IMR-90 (cell line): ENCODE measurements around the gene FANK1. TPM values are rescaled to one million over a fixed set of nuclear protein-coding genes. Genes with fewer than 3 reads are reported as not detected.

Experiments
- ATAC-seq: fragments of 200-7000 bp; cut with Tn5 transposase; 2 replicates; pipeline ENCODE4 v1.9.1; 2020; ENCODE audit warnings: low read depth, mild to moderate bottlenecking, moderate library complexity
- BruUV-seq: library from RNA; stranded (reverse); fragments of 400-500 nt; replicated peaks from 2 replicates; lab custom pipeline; 2021; lab: Mats Ljungman, UMichigan
- CTCF ChIA-PET: fragments of 300-600 bp; formaldehyde crosslinking; extraction: SDS; loops from one replicate; lab custom pipeline; 2021; ENCODE audit warnings: antibody characterized with exemption; lab: Yijun Ruan, JAX
- POLR2A ChIA-PET: fragments of 300-600 bp; sonication (Branson Sonifier 250); formaldehyde crosslinking; loops from one replicate; lab custom pipeline; 2022; ENCODE audit warnings: antibody characterized with exemption; ENCODE audit not compliant: unreplicated experiment; lab: Charles Lee
- DNase-seq: peaks from one replicate; pipeline ENCODE4 v3.0.0; 2013
- H2AFZ ChIP-seq: replicated peaks from 2 replicates; pipeline ENCODE3; 2013; ENCODE audit warnings: low read length, mild to moderate bottlenecking; ENCODE audit not compliant: poor library complexity
- H2AK5ac ChIP-seq: 2 replicates; pipeline ENCODE4 v1.6.1; 2013; ENCODE audit warnings: low read depth, low read length, inconsistent platforms
- H2AK9ac ChIP-seq: replicated peaks from 2 replicates; pipeline ENCODE3; 2013; ENCODE audit warnings: mild to moderate bottlenecking, low read depth, low read length, moderate library complexity; ENCODE audit not compliant: poor library complexity
- H2BK120ac ChIP-seq: 2 replicates; pipeline ENCODE4 v1.6.1; 2013; ENCODE audit warnings: low read depth, low read length, inconsistent platforms
- H2BK15ac ChIP-seq: 3 replicates; pipeline ENCODE4 v1.6.1; 2013; ENCODE audit warnings: low read depth, low read length, inconsistent platforms
- H2BK20ac ChIP-seq: 2 replicates; pipeline ENCODE4 v1.6.1; 2013; ENCODE audit warnings: low read depth, mild to moderate bottlenecking, inconsistent platforms, low read length, moderate library complexity
- H2BK5ac ChIP-seq: 2 replicates; pipeline ENCODE4 v1.6.1; 2013; ENCODE audit warnings: mild to moderate bottlenecking, low read depth, low read length, inconsistent platforms; ENCODE audit not compliant: poor library complexity, severe bottlenecking
- H3K14ac ChIP-seq: replicated peaks from 2 replicates; pipeline ENCODE4 v1.6.1; 2013; ENCODE audit warnings: low read depth, low read length, inconsistent platforms
- H3K18ac ChIP-seq: 2 replicates; pipeline ENCODE4 v1.6.1; 2013; ENCODE audit warnings: low read depth, low read length, control low read depth
- H3K23ac ChIP-seq: 2 replicates; pipeline ENCODE4 v1.6.1; 2013; ENCODE audit warnings: low read depth, low read length, inconsistent platforms
- H3K27ac ChIP-seq: 2 replicates; pipeline ENCODE4 v1.5.1; 2013; ENCODE audit warnings: mild to moderate bottlenecking, control low read depth, low read length; ENCODE audit not compliant: insufficient read depth
- H3K27me3 ChIP-seq: 2 replicates; pipeline ENCODE4 v1.6.1; 2013; ENCODE audit warnings: low read length; ENCODE audit not compliant: control insufficient read depth, insufficient read depth
- H3K36me3 ChIP-seq: 2 replicates; pipeline ENCODE4 v1.6.1; 2013; ENCODE audit warnings: low read length, mixed read lengths; ENCODE audit not compliant: control insufficient read depth, insufficient read depth
- H3K4ac ChIP-seq: 2 replicates; pipeline ENCODE4 v1.6.1; 2013; ENCODE audit warnings: low read depth, low read length, inconsistent platforms
- H3K4me1 ChIP-seq: 2 replicates; pipeline ENCODE4 v1.6.1; 2013; ENCODE audit warnings: low read length, mixed read lengths; ENCODE audit not compliant: control insufficient read depth, insufficient read depth
- H3K4me2 ChIP-seq: 2 replicates; pipeline ENCODE4 v1.6.1; 2013; ENCODE audit warnings: low read depth, mild to moderate bottlenecking, control low read depth, low read length, moderate library complexity
- H3K4me3 ChIP-seq: 2 replicates; pipeline ENCODE4 v1.5.1; 2013; ENCODE audit warnings: low read depth, mild to moderate bottlenecking, control low read depth, low read length, moderate library complexity; ENCODE audit not compliant: insufficient read depth
- H3K56ac ChIP-seq: 2 replicates; pipeline ENCODE4 v1.6.1; 2013; ENCODE audit warnings: low read length, inconsistent platforms; ENCODE audit not compliant: insufficient read depth; ENCODE audit errors: extremely low read depth
- H3K79me1 ChIP-seq, 2 experiments: 2 replicates each; pipeline ENCODE4 v1.6.1; 2013; ENCODE audit warnings: low read length in 2 of 2, inconsistent platforms in 1 of 2, low read depth in 1 of 2
- H3K9ac ChIP-seq: 2 replicates; pipeline ENCODE4 v1.6.1; 2013; ENCODE audit warnings: low read depth, low read length, control low read depth
- H3K9me1 ChIP-seq: 2 replicates; pipeline ENCODE4 v1.6.1; 2013; ENCODE audit warnings: low read length, inconsistent platforms; ENCODE audit not compliant: insufficient read depth
- H3K9me3 ChIP-seq: 2 replicates; pipeline ENCODE4 v1.6.1; 2013; ENCODE audit warnings: low read length; ENCODE audit not compliant: control insufficient read depth, insufficient read depth
- H4K20me1 ChIP-seq: 2 replicates; pipeline ENCODE4 v1.6.1; 2013; ENCODE audit warnings: low read length, inconsistent platforms; ENCODE audit not compliant: insufficient read depth
- H4K5ac ChIP-seq: 2 replicates; pipeline ENCODE4 v1.6.1; 2013; ENCODE audit warnings: mild to moderate bottlenecking, low read depth, low read length, control low read depth
- H4K8ac ChIP-seq, 2 experiments: 2 replicates each; pipeline ENCODE4 v1.6.1; 2013; ENCODE audit warnings: low read depth in 2 of 2, low read length in 2 of 2, control low read depth in 1 of 2, inconsistent platforms in 1 of 2
- H4K91ac ChIP-seq: 2 replicates; pipeline ENCODE4 v1.6.1; 2013; ENCODE audit warnings: low read depth, low read length, inconsistent platforms; ENCODE audit not compliant: insufficient read depth
- BHLHE40 ChIP-seq: fragments of 150-350 bp; IDR thresholded peaks from 2 replicates; pipeline ENCODE4 v1.6.1; 2016; ENCODE audit warnings: mild to moderate bottlenecking, low read depth, low read length
- MXI1 ChIP-seq: IDR thresholded peaks from 2 replicates; pipeline ENCODE4 v1.6.1; 2012; ENCODE audit warnings: low read depth, mild to moderate bottlenecking, low read length, moderate library complexity, borderline replicate concordance
- RAD21 ChIP-seq: IDR thresholded peaks from 2 replicates; pipeline ENCODE4 v1.6.1; 2012; ENCODE audit warnings: low read length, improper control_type of control experiment
- RCOR1 ChIP-seq: IDR thresholded peaks from 2 replicates; pipeline ENCODE4 v1.6.1; 2012; ENCODE audit warnings: mild to moderate bottlenecking, low read length, improper control_type of control experiment; ENCODE audit not compliant: insufficient replicate concordance
- WGBS, 2 experiments: methylation state at CpG; one replicate each; pipeline versions ENCODE4 v1.1.5 to v1.1.7; 2013; ENCODE audit warnings: missing lambda C conversion rate in 2 of 2; ENCODE audit not compliant: insufficient read length in 1 of 2; ENCODE audit errors: extremely low coverage in 2 of 2; 5-methylcytosine and 5-hydroxymethylcytosine counted together
- dilution Hi-C: fragments of 300-500 bp; cut with HindIII; formaldehyde crosslinking; loops from one replicate; pipeline ENCODE4 v1.14.3; 2018; ENCODE audit warnings: low sequenced_read_pairs; ENCODE audit not compliant: unreplicated experiment
- in situ Hi-C: fragments of 300-500 bp; cut with MboI; formaldehyde crosslinking; loops from 3 replicates; pipeline ENCODE4 v1.14.3; 2019; ENCODE audit warnings: low sequenced_read_pairs, inconsistent platforms, mixed read lengths
- intact Hi-C: fragments of 100-400 bp; cut with micrococcal nuclease; formaldehyde crosslinking; loops from 2 replicates; pipeline ENCODE4 v1.10.0; 2022
- polyA plus RNA-seq, 3 experiments: library from polyadenylated mRNA; depleted of rRNA; stranded (reverse); fragments of >200 nt; gene quantifications; 2 replicates each; pipeline ENCODE4 v1.2.3, GENCODE V29; 2012; ENCODE audit warnings: low replicate concordance in 1 of 3
- total RNA-seq: library from RNA; depleted of rRNA; stranded (reverse); fragments of >200 nt; gene quantifications from 2 replicates; pipeline ENCODE4 v1.2.3, GENCODE V29; 2012

Gene FANK1
- total and polyA plus RNA-seq, 2 of the 4 experiments (the other 2 are of a cell fraction) = 0.90 to 2.2 TPM

DNA sequence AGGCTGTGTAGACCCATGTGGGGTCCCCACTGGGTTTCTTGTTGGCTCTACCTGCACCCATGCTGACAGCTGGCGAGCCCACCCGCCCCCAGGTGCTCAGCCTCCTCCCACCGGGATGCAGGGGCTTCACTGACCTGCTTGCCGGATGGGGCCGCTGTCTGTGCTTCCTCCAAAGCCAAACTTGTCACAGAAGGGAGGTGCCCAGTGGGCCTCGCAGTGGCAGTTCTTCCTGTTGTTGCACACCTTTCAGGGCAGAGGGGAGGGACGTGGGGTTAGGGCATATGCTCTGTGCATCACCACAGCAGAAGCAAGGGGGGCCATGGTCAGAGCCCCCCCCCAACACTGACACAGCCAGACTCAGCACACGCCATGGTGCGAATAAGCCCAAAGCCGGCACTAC, 146.5 kb downstream of the FANK1 start:
- no peak overlapping the region for H2BK5ac ChIP-seq
- H3K14ac ChIP-seq = no peak overlapping the region
- H2BK20ac ChIP-seq = no peak overlapping the region
- no peak overlapping the region for H2AFZ ChIP-seq
- no peak overlapping the region for H2AK5ac ChIP-seq
- no peak overlapping the region for H3K9ac ChIP-seq
- no peaks in the 10 kb centered on the region for H3K79me1 ChIP-seq
- no peak overlapping the region for H4K91ac ChIP-seq
- H4K8ac ChIP-seq = no peak overlapping the region
- DNase-seq (no peak), ATAC-seq (no peak)
- no peaks in the 10 kb centered on the region for H3K9me1 ChIP-seq
- no peak overlapping the region for H3K23ac ChIP-seq
- no peaks in the 10 kb centered on the region for H4K20me1 ChIP-seq
- TF ChIP-seq MXI1 (no peak), BHLHE40 (no peak), RCOR1 (no peak), RAD21 (no peak)
- no peak overlapping the region for H4K5ac ChIP-seq
- H3K9me3 ChIP-seq = no peaks in the 10 kb centered on the region; the same call in 1 of the 2 replicates
- H3K18ac ChIP-seq = no peak overlapping the region
- H3K4ac ChIP-seq = no peak overlapping the region
- no peaks in the 10 kb centered on the region for H3K27me3 ChIP-seq
- H3K4me2 ChIP-seq = no peak overlapping the region
- dilution Hi-C loops (no loop called here), intact Hi-C loops (no loop called here), in situ Hi-C loops (no loop called here)
- no peak overlapping the region for H2AK9ac ChIP-seq
- BruUV-seq = no TSS peak
- H3K56ac ChIP-seq = no peak overlapping the region
- no peaks in the 10 kb centered on the region for H3K36me3 ChIP-seq
- 0 out of 2 replicates have a peak, but pooled peaks cover 3% of the 10 kb centered on the region for H3K4me1 ChIP-seq
- H3K27ac ChIP-seq = no peak overlapping the region
- H2BK120ac ChIP-seq = no peak overlapping the region
- POLR2A ChIA-PET = no interaction called here
- 100% methylated on average over 3 of the region's 10 CpGs; no CpG with 5 or more reads in 1 of the 2 experiments for WGBS, 2 experiments
- H2BK15ac ChIP-seq = no peak overlapping the region
- CTCF ChIA-PET = no interaction called here
- H3K4me3 ChIP-seq = no peak overlapping the region
